Urothelium cell line (cell line): ENCODE results near the gene SYCP3.

ENCODE experiments used
- DNase-seq: peaks from one replicate; pipeline ENCODE4 v3.0.0; 2011; ENCODE audit warnings: low spot score, mixed read lengths
- FAIRE-seq: peaks from 2 replicates; lab custom pipeline; 2011; peaks lifted over from hg19 to GRCh38; lab: Jason Lieb, UNC

SYCP3 gene

DNA sequence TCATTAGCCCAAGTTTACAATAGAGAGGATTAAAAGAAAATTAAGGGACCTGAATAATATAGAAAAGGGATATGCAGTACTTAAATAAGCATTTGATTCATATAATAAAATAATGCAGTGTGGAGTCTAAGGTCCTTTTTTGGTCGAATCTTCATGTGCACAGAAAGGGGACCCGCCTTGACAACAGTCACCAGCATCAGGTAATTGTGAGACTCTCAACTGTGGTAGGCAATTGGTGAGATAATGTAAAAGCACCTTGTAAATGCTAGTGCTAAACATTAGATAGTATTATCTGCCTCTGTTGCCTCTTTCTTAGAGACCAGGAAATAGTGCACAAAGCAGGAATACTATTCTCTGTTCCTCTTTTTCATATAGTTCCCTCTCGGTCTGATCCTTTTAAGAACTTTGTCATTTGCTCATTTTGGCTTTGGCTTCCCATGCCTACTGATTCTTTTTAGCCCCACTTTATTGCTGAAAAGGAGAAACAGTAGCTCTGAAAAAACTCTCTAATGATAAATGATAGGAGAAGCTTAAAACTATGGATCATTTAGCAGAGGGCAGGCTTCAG, 24.3 kb downstream of the SYCP3 start:
- FAIRE-seq (no peak), DNase-seq (no peak)

DNA sequence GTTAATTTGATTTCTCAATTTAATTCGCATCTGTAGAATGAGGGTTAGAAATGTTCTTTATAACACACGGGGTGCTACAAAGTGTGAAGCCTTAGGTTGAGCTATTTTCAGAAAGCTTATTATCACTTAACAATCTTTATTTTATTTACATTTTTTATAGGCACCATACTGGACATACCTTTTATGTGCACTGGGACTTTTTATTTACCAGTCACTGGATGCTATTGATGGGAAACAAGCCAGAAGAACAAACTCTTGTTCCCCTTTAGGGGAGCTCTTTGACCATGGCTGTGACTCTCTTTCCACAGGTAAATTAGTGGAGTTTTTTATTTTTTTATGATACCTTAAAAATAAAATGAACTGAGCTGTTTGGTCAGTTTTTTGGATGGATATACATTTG, 25.3 kb downstream of the SYCP3 start:
- no peak for DNase-seq
- no peak for FAIRE-seq

DNA sequence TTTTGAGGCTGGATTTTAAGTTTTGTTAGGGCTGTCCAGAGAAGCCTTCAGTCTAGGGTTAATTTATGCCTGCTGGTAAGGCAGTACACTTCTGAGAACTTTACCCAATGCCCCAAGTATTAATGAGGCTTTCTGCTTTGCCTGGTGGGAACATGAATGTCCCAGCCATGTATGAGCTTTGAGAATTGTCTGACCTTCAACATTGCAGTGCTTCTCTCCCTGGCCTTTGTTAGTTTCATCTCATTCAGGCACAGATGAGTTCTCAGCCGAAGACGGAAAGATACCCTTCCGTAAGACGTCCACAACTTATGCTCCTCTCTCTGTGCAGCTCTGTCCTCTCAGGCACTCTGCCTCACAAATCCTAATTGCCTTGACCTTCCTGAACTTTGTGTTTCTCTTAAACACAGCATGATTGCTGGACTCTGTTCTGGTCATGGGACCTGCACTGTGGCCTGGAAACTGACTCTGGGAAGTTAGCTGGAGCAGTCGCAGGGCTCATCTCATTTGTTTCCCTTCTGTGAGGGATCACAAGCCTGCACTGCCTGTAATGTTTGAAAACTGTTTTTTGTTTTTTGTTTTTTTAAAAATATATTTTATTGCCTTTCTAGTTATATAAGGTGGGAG, 26.1 kb downstream of the SYCP3 start:
- FAIRE-seq (no peak), DNase-seq (no peak)

DNA sequence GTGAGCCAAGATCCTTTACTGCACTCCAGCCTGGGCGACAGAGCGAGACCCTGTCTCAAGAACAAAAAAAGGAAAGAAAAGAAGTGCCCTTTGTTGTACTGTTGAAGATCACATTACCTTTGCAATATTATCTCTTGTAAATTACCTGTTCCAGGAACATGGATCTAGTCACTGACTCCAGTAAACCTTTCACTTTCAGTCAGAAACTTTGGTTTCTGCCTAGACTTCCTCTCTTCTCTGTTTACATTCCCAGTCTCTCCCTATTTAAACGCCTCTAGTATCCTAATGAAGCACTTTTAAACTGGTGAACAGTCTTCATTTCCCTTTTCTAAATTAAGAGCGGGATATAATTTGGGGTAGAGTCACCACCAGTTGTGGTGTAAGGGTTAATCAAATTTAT, 29.0 kb downstream of the SYCP3 start:
- DNase-seq: no peak
- FAIRE-seq: no peak

DNA sequence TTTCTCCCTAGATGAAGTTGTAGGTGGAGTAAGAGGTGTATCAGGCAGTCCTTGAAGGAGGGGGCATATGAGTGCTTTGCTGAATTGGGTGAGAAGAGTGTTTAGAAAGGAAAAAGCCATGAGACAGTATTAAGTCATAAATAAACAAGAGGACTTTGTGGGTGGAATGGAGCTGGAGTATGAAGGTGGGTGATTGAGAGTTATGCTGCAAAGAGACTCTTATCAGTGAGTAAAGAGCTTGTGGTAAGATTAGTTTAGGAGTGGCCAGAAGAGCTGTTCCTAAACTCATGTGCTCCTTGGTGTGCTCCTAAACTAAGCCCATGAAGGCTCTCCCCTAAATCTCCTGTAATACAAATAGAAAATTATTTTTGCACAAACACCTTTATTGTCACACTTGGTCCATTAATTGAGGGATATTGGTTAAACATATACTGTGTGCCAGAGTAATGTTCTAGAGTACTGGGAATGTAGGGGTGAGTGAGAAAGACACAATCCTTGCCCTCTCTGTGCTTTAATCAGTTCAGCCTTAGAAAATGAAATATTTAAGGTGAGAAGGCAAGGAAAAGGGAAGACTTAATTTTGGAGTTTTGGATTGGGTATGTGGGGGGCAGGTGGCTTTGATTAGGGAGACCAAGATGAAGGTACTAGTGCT, 32.0 kb downstream of the SYCP3 start:
- FAIRE-seq (no peak), DNase-seq (no peak)

DNA sequence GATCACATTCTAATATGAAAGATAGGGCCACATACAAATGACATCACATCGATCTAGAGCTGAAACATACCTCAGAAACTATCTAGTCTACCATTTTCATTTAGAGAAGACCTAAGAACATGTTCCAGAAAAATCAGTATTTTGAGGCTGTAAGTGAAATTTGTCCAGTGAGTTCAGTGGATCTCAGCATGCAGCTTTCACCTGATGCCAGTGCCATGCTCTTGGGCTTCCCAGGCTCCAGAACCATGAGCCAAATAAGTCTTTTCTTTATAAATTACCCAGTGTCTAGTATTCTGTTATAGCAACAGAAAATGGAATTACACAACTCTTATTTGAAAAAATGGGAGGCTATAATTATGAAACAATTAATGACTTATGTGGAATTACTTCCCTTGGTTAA, 32.9 kb downstream of the SYCP3 start:
- FAIRE-seq: no peak

DNA sequence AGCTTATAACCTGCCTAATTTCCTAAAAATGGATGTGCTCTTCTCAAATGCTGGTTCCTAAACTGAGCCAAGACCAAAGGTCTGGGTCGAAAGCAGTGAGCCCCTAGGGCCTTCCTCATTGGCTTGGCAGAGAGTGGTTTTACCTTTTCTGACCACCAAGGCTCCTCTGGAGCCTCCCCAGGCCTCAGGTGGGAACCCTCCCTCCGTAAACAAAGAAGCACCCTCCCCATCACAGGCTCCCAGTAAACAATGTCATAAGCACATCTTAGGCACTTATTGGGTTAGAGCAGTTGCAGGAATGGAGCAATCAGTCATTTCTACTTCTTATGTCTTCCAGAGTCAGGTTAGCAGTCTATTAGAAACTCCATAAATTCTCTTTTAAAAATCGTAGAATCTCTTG, 35.8 kb downstream of the SYCP3 start:
- DNase-seq (no peak), FAIRE-seq (no peak)

More for the DNA sequence above, 32.9 kb downstream of the SYCP3 start:
- no peak for DNase-seq

DNA sequence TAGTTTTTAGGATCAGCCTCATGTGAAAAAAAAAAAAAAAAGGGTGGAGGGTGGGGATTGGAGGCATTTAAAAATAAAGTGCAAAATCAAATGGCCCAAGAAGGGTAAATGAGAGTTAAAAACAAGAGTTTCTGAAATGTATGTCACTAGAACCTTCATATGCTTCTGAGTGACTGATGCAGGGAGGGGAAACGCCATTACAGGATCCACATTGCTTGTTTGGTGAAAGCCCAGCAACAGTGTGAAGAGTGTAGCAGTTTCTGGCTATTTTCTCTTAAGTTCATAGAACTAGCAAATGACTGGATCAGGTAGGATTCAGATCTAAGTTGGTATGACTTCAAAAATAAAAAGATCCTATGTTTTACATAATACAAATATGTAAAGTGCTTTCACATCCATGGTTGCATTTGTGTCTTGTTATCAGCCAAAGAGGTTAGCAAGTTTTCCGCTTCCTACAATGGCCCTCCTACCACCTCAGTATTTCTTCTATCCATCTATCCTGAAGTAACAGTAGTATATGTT, 38.9 kb downstream of the SYCP3 start:
- no peak for DNase-seq
- no peak for FAIRE-seq

DNA sequence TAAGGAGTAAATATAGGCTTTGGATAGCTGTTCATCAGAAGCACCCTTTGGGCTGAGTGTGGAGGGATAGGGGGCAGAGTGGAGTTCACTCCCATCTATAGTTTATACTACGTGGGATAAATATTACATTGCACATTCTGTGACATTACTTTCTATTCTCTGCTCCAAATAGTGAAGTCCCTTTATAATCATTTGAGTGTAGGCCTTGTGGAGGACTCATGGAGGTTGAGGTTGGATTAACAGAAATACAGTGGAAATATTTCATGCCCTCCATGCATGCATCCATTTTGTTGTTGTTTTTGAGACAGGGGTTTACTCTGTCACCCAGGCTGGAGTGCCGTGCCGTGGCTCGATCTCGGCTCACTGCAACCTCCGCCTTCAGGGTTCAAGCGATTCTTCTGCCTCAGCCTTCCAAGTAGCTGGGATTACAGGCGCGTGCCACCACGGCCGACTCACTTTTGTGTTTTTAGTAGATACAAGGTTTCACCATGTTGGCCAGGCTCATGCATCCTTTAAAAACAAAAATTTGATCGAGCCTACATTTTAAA, 40.4 kb downstream of the SYCP3 start:
- peak; percentile 5 for DNase-seq
- no peak for FAIRE-seq

DNA sequence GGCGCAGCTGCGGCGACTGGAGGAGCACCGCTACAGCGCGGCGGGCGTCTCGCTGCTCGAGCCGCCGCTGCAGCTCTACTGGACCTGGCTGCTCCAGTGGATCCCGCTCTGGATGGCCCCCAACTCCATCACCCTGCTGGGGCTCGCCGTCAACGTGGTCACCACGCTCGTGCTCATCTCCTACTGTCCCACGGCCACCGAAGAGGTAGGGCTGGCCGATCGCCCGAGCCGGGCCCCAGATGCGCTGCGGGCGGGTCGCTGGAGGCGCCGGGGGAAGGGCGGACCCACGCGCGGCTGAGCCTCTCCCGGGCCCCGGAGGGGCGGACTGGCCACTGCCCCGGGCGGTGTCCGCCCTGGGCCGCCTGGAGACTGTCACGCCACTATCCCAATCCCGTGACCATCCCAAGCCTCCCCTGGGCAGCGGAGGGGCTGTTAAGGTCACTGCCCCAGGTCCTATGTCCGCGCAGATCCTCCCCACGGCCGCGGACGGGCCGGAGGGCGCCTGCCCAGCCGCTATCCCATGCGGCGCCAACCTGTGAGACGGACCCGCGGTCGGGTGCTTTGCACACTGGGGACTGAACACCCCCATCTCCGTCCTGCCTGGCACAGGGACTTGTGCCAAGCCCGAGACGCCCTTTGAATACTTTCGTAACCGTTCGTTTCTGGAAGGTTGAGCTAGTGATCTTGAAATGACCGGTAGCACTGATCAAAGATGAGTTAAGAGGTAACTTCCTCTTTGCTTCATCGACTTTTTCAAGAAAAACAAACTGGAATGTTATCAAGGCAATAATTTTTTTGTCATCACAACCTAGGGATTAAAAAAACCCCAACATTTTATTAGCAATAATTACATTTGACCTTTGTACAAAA, 41.1 kb downstream of the SYCP3 start:
- peak; percentile 12 for DNase-seq
- FAIRE-seq: no peak

DNA sequence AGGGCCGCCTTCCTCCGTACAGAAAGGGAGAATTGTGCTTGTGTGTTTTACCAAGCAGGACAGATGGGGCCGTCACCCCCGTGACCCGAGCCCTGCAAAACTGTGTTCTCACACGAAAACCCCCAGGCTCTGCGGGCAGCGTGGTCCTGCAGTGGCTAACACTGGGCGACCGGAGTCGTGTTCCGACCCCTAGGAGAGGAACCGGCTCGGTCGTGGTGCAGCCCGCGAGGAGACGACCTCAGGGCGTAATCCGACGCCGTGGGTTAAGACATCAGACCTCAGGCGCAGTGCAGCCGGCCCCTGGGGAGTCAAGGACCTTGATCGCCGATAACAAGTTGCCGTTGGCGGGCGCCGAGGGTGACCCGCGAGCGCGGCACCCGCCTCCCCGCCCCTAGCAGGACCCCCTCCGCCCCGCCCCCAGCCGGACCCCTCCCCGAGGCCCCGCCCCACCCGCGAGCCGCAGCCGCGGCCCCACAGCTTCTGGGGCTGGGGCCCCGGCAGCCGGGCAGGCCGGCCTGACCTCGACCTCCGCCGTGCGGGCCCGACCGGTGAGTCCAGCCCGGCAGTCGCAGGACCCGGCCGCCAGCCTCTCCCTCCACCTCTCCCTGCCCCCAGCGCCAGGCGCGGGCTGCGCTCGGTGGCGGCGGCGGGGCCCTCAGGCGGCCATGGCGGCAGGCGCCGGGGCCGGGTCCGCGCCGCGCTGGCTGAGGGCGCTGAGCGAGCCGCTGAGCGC, 41.9 kb downstream of the SYCP3 start, which contains the start of gene CHPT1:
Gene CHPT1 (plus strand): TSS at position 444 of the 733 bp plus-strand sequence. CDS start 222 bp downstream, at position 666.
- DNase-seq: peak; percentile 52
- no peak for FAIRE-seq

DNA sequence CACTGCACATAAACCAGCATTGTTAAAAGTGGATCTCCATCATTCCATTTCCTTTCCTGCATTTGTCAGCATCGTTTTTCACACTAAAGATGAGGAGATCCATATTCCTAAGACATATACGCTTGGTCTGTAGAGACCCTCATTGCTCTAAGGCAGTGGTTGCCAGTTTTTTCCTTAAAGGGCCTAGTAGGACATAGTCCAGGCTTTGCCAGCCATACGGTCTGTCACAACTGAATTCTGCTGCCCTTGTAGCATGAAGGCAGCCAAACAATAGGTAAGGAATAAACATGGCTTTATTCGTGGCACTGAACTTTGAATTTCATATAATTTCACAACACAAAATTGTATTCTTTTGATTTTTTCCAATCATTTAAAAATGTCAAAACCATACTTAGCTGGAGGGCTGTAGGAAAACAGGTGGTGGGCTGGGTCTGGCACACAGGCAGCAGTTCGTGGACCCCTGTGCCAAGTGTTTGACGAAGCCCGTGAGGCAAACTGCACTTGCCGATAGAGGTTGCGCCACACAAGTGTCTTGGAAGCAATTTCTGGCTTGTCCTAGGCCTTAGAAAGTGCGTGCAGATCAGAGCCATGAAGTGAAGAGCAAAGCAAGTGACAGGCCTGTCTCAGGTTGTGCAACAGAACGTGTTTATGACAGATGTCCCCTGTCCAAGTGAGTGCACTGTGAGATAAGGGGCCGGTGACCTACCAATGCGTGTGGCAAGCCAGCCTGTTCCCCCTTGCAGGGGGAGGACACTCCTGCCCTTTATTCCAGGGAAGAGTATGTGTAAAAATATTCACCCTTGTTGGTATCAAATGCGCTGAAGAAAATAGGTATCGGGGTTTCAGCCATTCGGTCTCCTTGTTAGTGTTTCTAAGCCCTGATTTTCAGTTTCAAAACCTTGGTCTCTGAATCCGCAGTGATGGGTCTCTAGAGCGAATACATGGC, 42.7 kb downstream of the SYCP3 start:
- FAIRE-seq (no peak), DNase-seq (no peak)

DNA sequence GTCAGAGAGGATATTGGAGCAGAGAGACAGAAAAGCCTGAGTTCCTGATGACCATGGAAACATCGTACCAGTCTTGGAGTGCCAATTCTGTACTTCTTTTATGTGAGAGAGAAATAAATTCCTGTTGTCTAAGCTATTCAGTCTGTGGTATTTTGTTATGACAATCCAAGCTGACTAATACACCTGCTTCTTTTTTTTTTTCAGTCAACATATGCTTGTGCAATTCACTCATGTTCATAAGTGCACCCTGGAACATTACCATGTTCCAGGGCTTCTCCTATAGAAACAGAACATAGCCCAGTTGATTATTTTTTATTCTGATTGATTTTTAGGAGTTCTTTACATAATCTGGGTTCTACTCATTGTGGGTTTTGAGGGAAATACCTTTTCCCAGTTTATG, 43.6 kb downstream of the SYCP3 start:
- FAIRE-seq: no peak
- DNase-seq: no peak

DNA sequence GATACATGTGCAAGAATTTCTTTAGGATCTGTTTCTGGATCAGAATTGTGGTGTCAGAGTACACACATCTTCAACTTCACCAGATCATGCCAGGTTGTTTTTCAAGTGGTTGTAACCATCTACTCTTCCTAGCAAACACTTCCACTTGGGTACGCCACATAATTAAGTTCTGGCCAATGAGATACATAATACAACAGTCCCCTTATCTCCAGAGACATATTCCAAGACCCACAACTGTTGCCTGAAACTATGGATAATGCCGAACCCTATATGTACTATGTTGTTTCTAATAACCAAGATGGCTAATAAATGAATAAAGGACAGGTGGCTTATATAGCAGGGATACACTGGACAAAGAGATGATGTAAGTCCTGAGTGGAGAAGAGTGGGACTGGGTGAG, 44.3 kb downstream of the SYCP3 start:
- DNase-seq (no peak), FAIRE-seq (no peak)

DNA sequence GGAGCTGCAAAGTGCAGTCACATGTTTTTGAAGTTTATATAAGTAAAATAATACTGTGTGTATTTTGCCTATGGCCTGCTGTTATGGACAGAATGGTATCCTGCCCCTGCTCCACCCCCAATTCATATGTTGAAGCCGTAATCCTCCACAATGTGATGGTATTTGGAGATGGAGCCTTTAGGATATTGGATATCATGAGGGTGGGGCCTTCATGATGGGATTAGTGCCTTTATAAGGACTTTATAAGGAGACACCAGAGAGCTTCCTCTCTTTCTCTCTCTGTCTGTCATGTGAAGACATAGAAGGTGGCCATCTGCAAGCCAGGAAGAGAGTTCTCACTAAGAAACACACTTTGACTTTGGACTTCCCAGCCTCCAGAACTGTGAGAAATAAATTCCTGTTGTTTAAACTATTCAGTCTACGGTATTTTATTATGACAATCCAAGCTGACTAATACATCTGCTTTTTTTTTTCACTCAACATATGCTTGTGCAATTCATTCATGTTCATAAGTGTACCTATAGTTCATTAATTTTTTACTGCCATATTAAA, 44.9 kb downstream of the SYCP3 start:
- FAIRE-seq (no peak), DNase-seq (no peak)

DNA sequence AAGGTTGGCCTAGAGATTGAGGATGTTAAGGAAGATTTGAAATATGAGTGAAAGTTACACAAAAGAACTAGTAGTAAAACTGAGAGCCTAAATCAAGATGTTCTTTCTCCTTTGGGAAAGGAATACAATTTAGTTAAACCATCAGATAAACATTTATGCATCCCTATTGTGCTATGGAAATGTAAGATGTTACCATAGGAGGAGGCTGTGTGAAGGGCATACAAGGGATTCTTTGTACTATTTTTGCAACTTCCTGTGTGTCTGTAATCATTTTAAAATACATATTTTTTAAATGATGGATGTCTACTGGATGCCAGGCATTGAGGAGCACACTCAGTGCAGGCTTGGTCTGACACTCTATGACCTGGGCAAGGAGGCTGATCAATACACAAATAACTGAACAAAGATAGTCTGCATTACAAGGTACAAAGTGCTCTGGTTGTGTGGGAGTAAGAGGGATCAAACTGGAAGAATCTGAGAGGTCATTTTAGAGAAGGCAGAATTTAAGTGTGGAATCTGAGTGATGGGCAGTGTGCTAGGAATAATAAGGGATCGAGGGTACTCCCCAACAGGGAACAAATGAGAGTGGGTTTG, 47.7 kb downstream of the SYCP3 start:
- FAIRE-seq: no peak
- DNase-seq: no peak

DNA sequence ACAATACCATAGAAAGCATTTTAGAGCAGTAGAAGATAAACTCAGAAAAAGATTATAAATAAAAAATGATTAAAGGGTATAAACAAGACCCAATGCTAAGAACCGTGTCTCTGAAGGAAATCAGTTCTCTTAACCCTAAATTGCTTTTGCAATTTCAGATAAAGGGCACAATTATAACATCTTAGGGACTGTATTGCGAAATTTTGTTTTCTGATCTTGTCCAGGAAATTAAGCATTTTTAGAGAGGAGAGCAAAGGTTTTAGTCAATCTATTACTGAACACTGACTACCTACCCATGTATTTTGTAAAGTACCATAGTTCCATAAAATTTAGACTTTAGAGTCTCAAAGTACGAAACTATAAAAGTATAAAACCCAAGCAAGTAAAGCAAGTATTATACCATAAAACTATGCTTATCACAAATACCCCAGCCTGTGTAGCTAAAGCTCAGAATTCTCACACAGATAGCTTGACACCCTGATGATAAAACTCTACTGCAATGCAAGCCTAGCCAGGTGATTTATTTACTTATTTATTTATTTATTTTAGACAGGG, 48.6 kb downstream of the SYCP3 start:
- DNase-seq: no peak
- FAIRE-seq: no peak

DNA sequence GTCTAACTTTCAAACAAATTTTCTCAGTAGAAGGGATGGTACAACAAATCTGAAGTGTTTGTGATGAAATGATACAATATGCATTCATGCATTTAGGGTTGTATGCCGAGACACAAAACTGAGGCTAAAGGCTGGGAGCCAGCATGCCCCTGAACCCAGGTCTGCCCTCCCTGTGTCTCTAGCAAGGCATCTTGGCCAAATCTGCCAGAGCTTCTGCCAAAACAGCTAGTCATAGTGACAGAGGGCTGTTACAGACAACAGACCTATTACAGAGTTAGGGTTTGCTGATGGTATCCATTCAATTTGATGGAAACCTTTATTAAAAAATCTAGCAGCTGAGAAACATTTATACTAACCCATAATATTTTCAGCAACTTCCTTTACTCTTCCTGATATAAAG, 53.1 kb downstream of the SYCP3 start:
- no peak for FAIRE-seq
- DNase-seq: no peak
